Lower leg skin (tissue), 3 donors: ENCODE measurements around the gene SCFD2.

ENCODE experiments used
- CTCF ChIP-seq, 3 donors: fragments of 450-650 bp; IDR thresholded peaks; one replicate each; pipeline ENCODE4 v1.5.1; 2016; ENCODE audit warnings: antibody characterized with exemption in 3 of 3, mild to moderate bottlenecking in 3 of 3, moderate library complexity in 2 of 3
- POLR2A ChIP-seq, 2 donors: fragments of 450-650 bp; IDR thresholded peaks; one replicate each; pipeline ENCODE4 v1.6.1; 2016 to 2017; ENCODE audit warnings: antibody characterized with exemption in 2 of 2, mild to moderate bottlenecking in 1 of 2, moderate library complexity in 1 of 2

- TF ChIP-seq CTCF (IDR thresholded peaks at IDR 0.05), result no peak
- TF ChIP-seq POLR2A (IDR thresholded peaks at IDR 0.05), result no peak
These were observed 52.4 kb downstream of the SCFD2 start for GRCh38 chr4:53313510-53313909.
